Activated T-cell treated with anti-CD3 and anti-CD28 coated beads for 24 hours (primary cell): Measurements from ENCODE around the gene ZSCAN2.
A peak's percentile ranks its signal among the peaks of the same experiment; 100 is the strongest.

ENCODE experiments used
- DNase-seq: peaks from one replicate; pipeline ENCODE4 v3.0.0-alpha.2; 2020; ENCODE audit warnings: low read depth

ZSCAN2 gene

GRCh38 chr15:84598993-84599392, 1.8 kb upstream of the ZSCAN2 start:
- no peak for DNase-seq

GRCh38 chr15:84599906-84600305, 903 bp upstream of the ZSCAN2 start:
- no peak for DNase-seq

GRCh38 chr15:84600331-84600686, 500 bp upstream of the ZSCAN2 start:
- peak; percentile 51 for DNase-seq

- DNase-seq, result no peak
Observed at GRCh38 chr15:84601555-84601838, 688 bp downstream of the ZSCAN2 start.

- DNase-seq, result no peak
Observed at GRCh38 chr15:84603630-84604379, 3.0 kb downstream of the ZSCAN2 start.

- peak; percentile 53 for DNase-seq
Observed at GRCh38 chr15:84604826-84605553, 4.2 kb downstream of the ZSCAN2 start.

- DNase-seq, result no peak
Observed at GRCh38 chr15:84605554-84605882, 4.7 kb downstream of the ZSCAN2 start.

GRCh38 chr15:84606653-84607120, 5.9 kb downstream of the ZSCAN2 start:
- no peak for DNase-seq

GRCh38 chr15:84608707-84609284, 8.0 kb downstream of the ZSCAN2 start:
- DNase-seq, result no peak

GRCh38 chr15:84609818-84610525, 9.2 kb downstream of the ZSCAN2 start:
- no peak for DNase-seq

- DNase-seq, result no peak
Observed at GRCh38 chr15:84611631-84612030, 10.8 kb downstream of the ZSCAN2 start.

GRCh38 chr15:84616235-84616634, 15.4 kb downstream of the ZSCAN2 start:
- DNase-seq, result no peak

- no peak for DNase-seq
Observed at GRCh38 chr15:84620626-84621025, 19.8 kb downstream of the ZSCAN2 start.

- no peak for DNase-seq
Observed at GRCh38 chr15:84621358-84621979, 20.7 kb downstream of the ZSCAN2 start.

- DNase-seq, result no peak
Observed at GRCh38 chr15:84624359-84624758, 23.6 kb downstream of the ZSCAN2 start.

- DNase-seq, result no peak
Observed at GRCh38 chr15:84625123-84625522, 24.3 kb downstream of the ZSCAN2 start.

- no peak for DNase-seq
Observed at GRCh38 chr15:84629033-84629432, 28.2 kb downstream of the ZSCAN2 start.

- DNase-seq, result no peak
Observed at GRCh38 chr15:84631706-84632272, 31.0 kb downstream of the ZSCAN2 start.

GRCh38 chr15:84633311-84634227, 32.8 kb downstream of the ZSCAN2 start:
- DNase-seq, result peak; percentile 51

GRCh38 chr15:84634228-84634837, 33.5 kb downstream of the ZSCAN2 start:
- no peak for DNase-seq

- no peak for DNase-seq
Observed at GRCh38 chr15:84638103-84638502, 37.3 kb downstream of the ZSCAN2 start.
